GM18507 (cell line): ENCODE results near the gene AURKAIP1.

Experiments used
- DNase-seq: peaks from one replicate; pipeline ENCODE4 v3.0.0; 2011; ENCODE audit warnings: low read depth; ENCODE audit not compliant: insufficient read length; ENCODE audit errors: extremely low spot score
- FAIRE-seq: peaks from 2 replicates; lab custom pipeline; 2011; peaks lifted over from hg19 to GRCh38; lab: Jason Lieb, UNC

The AURKAIP1 gene

DNA sequence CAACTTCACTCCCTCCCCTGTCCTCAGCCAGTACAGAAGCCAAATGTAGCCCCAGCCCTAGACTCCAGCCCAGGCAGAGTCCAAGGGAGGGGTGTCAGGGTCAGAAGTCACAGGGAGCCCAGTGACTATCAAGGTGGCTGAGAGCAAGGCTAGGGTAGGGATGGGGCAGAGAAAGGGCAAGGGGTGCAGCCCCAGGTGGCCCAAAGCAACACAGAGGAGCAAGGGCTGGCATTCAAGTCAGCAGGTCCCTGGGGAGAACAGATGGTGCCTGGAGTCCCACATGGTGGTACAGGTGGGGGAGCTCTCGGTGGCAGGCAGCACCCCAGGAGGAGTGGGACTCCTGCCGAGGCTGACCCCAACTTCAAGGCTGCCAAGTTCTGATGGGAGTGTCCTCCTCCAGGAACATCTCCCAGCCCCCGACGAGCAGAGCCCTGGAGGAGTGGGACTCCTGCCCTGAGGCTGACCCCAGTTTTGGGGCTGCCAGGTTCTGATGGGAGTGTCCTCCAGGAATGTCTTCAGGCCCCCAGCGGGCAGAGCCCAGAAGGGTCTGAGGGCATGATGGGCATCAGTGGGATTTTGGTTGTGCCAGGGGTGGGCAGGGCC lies 22.1 kb downstream of the AURKAIP1 start:
- DNase-seq (no peak), FAIRE-seq (peak; percentile 5)

DNA sequence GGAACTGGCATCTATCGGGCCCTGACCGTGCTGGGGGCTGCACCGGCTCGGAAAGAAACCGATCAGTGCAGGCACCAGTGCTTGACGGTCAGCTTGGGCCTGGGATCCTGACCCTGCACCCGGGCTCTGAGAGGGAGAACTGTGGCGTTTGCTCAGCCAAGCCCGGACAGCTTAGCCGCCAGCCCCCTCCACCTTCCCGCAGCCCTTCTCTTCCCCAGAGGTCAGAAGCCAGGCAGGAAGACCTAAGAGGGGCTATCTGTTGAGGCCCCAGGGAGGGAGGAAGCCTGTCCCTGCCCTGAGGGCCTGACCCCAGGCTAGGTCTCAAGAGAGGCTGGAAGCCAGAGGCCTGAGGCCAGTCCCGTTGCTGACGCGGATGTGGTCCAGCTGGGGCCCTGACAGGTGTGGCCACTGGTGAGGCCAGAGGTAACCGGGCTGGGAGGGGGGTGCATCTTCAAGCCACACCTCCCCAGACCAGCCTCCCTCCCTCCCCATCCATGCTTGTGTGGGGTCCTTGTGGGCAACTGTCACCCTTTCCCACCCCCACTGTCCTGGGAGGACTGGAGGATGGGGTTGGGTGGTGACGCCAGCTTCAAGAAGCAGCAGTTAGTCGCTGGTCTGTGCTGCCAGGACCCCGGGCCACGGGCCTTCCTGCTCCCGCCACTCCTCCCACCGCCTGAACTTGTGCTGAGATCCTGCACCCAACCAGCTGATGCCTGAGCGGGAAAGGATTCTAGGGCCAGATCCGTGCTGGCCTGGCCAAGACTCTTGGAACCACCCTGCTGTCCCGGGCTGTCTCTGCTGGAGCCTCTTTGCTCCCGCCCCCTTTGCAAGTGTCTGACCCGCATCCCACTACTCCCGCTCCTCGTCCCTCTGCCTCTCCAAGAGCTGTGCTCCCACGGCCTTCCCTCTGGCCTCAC lies 23.2 kb downstream of the AURKAIP1 start:
- FAIRE-seq (no peak), DNase-seq (no peak)

DNA sequence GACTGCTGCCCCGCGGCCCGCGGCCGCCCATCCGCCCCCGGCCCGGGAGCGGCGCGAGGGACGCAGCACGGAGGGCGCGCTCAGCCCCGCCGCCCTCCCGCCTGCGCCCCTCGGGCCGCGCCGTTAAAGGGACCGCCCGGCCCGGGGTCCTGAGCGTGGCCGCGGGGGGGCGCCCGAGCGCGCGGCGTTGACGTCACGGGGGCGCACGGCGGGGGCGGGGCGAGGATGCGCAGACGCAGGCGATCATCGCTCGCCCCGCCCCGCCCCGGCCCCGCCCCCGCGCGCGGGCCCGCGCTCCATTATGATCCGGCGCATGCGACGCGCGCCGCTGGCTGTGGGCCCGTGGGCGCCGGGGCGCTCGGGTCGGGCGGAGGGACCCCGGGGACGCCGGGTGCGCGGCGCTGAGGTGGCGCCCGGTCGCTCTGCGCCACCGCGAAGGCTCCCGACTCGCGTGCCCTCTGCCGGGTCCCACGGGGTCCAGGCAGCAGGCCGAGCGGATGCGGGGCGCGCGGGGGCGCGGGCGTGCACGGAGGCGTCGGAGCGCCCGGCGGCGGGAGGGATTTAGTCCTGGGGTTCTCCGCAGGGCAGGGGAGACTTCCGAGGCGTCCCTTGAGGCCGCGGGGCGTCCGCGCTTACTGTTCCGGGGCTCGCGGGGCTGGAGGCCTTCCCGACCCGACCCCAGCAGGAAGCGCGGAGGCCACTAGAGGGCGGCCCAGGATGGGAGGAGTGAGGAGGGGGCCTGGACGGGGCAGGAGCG lies 25.6 kb downstream of the AURKAIP1 start, which contains the start of gene DVL1:
TSS of gene DVL1 (minus strand) at position 163 of the 757 bp plus-strand sequence. CDS start 353 bp downstream, outside the sequence.
- FAIRE-seq (peak; percentile 62), DNase-seq (peak; percentile 88)

DNA sequence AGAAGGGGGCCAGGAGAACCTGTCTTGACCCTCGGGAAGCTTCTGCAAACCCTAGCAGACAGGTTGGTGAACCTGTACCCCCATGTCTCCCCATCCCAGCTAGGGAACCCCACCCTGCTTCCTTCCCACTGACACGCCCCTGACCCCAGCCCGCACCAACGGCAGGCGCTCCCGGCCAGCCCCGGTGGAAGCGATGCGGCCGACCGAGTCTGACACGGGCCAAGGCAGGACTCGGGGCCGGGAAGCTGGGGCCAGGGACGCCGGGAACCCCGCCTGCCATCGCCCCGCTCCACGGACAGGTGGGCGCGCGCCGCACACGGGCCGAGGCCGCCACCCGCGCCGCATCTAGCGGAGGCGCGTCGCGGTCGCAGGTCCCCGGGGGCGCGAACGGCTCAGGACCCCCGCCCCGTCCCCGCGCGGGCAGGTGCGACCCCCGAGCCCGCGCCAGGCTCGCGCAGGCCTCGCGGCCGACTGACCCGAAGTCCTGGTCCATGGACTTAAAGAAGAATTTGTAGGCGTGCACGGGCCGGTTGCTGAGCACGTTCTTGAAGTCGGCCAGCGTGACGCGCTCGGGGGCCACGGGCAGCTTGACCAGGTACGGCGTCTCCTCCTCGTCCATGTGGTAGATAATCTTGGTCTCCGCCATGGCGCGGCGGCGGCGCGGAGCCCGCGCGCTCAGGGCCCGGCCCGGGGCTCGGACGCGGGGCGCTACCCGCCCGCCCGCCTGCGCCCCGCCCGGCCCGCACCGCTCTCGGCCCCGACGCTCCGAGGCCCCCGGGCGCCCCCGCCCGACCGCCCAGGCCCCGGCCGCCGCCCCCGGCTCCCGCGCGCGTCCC lies 26.4 kb downstream of the AURKAIP1 start:
- FAIRE-seq (no peak), DNase-seq (no peak)

DNA sequence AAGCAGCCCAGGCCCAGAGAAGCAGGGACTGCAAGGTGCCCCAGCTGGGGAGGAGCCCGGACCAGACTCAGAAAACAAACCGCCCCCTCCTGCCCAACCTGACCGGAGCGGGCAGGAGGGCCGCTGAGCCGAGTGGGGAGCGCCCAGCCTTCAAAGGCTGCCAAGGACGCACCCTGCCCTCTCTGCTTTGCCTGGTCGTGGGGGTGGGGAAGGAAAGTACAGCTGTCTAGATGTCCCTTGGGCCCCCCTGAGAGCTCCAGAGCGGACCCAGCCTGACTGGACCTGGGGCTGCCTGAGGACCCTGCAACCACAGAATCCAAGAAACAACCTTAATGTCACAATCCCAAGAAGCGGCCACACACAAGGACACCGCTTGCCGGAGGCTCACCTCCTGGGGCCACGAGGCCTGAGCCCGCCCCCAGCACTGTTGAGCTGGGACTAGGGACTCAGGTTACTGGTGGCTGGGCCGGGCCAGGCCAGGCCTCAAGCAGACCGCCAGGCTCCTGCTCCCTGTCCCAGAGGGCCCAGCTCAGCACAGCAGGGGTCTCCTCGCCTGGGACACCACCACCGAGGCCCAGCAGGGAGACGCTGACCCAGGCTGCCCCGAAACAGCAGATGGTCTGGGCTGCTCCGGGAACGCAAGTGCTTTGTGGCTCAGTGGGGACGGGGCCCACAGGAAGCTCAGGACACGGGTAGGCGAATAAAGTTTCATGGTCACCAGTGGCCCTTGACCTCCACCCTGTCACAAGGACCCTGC lies 27.2 kb downstream of the AURKAIP1 start:
- DNase-seq (no peak), FAIRE-seq (no peak)

DNA sequence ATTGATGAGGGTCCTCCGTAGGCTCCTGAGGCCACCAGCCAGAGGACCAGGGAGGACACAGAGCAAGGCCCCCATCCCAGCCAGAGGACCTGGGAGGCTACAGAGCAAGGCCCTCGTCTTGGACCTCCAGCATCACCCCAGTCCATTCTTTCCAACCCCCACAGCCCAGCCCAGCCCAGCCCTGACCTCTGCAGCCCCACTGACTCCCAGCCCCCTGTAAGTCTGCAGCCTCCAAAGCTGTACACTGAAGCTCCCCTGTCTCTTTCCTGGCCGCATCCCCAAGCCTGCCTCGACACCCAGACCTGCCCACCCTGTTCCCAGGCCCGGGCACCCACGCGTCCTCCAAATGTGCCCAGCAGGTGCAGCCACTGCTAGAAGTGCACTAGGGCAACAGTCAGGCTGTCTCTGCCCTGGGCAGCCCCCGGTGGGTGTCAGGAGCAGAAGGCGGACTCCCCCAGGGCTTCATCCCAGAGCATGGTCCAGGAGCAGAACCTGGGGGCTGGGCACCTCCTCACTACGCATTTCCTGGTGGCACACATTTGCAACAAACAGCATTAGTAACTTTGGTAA lies 27.9 kb downstream of the AURKAIP1 start:
- FAIRE-seq, result no peak
- no peak for DNase-seq

DNA sequence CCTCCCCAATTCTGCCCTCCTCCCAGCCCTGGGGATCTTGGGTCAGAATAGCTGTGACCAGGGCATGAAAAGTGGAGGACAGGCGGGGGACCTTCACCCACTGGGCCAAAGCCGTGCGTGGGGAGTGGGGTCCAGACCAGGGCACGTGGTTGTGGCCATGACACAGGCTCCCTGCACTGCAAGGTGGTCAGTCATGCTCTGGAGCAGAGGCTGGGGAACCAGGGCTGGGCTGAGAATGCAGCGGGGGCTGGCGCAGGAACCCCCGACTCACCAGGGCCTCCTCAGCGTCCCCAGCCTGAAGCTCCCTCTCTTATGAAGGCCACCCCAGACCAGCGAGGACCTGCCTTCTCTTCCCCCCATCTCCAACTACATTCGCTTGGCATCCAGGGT lies 28.5 kb downstream of the AURKAIP1 start:
- FAIRE-seq, result no peak
- no peak for DNase-seq

DNA sequence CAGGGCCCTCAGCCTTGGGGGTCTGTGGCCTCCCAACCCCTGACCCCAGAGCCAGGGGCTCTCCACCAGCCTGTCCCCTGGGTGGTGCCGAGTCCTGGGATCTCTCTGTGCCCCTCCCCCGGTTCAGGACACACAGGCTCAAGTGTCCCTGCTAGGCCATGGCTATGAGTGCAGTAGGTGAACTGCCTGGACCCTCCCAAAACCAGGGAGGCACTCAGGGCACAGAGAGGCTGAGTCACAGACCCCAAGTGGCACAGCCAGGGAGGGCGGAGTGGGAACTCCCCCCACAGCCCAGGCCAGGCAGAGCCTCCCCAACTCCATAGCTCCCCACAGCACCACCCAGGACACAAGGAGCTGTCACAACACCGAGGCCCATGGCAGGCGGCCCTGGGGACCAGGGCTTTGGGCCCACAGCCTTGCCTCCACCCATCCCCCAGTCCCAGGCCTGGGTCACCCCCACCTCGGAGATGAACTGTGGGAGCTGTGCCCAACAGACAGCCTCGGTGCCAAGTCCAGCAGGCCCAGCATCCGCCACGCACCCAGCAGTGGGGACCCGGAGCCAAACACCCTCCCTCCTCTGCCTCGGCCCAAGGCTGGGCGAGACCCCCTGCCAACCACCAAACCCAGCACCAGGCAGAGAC lies 29.0 kb downstream of the AURKAIP1 start:
- FAIRE-seq, result no peak

DNA sequence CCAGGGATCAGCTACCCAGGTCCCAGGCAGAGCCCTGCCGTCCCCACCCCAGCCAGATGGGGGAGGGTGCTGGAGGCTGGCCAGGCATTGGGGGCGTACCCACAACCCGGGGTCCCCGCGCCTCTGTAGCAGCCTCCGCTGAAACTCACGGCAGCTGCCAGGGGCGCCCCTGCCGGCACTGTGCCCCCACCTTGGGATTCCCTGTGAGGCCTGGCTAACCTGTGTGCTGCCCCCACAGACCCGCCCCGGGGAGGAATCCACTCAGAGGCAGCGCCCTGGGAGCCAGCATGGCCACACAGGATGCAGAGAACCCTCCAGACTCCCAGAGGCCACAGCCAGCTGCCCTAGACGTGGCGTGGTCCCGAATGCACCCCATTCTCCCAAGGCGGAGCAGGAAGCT lies 29.6 kb downstream of the AURKAIP1 start:
- no peak for FAIRE-seq
- DNase-seq, result no peak

More for the DNA sequence above, 29.0 kb downstream of the AURKAIP1 start:
- no peak for DNase-seq

DNA sequence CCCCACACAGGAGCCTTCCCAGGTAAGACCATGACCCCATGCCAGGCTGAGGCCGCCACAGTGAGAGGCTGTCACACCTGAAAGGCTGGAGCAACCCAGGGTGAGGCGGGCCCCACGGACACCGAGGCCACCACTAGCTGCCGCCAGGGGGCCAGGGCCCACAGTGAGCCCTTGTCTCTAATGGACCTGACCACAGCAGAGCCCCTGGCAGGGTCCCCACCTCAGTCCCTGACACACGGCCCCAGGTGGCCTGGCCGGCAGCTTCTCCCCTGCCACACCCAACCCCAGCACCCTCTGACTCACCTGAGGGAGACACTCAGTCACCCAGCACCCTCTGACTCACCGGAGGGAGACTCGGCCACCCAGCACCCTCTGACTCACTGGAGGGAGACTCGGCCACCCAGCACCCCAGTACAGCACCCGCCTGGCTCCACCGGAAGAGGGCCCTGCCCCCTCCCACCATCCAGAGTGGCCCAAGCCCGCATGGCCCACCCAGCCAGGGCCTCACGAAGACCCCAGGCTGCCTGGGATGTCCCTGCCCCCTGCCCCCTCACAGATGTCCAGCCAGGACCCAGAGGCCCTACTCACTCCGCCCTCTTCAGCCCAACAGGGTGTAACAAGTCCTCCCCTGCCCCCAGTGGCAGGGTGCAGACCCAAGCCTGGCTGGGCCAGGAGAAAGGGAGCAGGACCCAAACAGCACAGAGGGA lies 30.2 kb downstream of the AURKAIP1 start:
- no peak for FAIRE-seq
- no peak for DNase-seq

DNA sequence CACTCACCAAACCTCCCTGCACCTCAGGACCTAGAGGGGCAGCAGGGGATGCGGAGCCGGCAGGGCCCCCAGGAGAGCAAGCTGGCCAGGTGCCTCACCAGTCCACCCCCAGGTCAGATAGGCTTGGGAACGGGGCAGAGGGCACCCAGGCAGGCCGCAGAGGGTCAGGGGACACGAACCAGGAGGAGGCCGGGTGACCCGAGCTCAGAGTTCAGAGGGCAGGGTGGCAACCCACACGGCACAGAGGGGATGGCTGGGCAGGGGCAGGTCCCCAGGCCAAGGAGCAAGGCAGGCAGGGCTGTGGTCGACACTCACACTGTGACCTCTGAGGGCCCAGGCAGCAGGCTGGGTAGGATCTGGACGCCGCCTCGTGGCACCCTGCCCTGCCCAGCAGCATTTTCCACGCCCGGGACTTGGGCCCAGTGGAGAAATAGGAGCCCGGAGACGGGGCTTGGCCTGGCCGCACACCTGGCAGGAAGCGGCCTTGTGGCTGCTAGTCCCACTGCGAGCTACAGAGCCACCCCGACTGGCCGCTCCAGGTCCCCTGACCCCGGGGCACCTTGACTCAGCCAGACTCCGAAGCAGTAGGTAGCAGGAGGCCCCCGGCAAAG lies 31.1 kb downstream of the AURKAIP1 start:
- FAIRE-seq (no peak), DNase-seq (no peak)

DNA sequence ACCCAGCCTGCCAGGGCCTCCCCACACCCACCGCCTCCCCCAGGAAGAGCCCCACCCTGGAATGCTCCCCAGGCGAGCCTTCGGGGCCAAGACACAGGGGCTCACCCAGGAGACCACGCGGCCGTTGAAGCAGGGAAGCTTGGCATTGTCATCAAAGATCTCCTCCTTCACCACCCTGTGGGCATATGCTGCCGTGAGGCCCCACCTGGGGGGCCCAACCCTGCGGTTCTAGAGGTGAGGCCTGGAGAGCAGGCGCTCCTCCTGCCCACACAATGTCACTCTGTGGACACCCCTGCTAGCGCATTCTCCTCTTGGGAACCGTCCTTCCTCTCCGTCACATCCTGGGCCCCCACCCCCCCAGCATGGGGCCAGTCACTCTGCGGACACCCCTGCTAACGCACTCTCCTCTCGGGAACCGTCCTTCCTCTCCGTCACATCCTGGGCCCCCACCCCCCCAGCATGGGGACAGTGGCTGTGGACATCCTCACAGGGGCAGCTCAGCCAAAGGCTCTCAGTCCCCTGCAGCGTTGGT lies 32.4 kb downstream of the AURKAIP1 start:
- FAIRE-seq (no peak), DNase-seq (no peak)

DNA sequence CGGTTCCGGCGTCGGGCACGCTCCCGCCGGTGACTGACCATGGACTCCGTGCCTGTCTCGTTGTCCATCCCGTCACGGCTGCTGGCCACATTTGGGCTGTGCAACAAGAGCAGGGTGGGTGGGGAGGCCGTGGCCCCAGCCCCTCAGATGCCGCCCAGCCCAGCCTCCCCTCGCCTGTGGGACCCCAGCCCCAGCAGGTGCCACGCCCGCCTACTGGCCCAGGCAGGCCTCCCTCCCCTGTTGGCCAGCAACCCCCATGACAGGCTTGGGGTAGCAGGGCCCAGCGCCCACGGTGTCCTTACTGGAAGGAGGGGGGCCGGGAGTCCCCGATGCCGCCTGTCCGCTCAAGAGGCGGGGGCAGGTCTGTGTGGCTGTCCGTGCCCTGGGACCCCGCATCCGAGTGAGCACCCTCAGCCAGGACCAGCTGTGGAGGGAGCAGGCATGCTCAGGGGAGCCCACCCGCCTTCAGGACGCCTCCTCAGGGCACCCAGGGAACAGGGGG lies 32.9 kb downstream of the AURKAIP1 start:
- DNase-seq, result no peak
- no peak for FAIRE-seq

DNA sequence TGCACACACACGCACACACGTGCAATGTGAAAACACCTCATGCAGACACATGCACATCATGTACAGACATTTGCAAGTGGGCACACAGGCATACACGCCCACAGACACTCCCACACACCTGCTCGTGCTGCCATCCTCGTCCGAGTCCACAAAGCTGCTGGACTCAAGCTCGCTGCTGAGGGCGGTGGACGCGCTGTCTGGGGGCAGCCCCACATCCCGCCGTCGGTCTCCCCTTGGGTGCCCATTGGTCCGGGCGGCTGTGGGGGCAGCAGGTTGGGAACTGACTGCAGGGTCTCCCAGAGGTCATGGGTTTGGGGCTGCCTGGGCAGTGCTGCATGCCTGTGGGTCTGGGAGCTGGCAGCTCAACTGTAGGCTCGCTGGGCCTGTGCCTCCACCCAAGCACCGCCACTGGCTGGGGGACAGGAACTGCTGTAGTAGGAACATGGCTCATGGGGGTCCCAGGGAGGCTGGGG lies 33.4 kb downstream of the AURKAIP1 start:
- FAIRE-seq, result no peak

DNA sequence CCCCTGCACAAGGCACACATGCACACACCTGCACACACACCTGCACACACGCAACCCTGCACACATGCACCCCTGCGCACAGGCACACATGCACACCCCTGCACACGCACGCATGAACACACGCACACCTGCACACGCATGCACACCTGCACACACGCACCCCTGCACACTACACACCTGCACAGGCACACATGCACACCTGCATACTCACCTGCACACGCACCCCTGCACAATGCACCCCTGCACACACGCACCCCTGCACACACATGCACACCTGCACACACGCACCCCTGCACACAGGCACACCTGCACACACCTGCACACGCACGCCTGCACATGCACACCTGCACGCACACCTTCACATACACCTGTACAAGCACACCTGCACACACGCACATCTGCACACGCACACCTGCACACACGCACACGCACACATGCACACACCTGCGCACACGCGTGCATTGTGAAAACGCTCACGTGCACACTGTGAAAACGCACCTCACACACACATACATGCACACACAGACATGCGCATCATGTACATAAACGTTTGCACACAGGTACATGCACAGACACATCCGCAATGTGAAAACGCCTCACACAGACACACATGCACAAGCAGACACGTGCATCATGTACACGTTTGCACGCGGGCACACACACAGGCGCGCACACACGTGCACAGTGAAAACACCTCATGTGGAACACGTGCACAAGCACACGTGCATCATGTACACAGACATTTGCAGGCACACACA lies 34.0 kb downstream of the AURKAIP1 start:
- FAIRE-seq (no peak), DNase-seq (no peak)

More for the DNA sequence above, 33.4 kb downstream of the AURKAIP1 start:
- no peak for DNase-seq

DNA sequence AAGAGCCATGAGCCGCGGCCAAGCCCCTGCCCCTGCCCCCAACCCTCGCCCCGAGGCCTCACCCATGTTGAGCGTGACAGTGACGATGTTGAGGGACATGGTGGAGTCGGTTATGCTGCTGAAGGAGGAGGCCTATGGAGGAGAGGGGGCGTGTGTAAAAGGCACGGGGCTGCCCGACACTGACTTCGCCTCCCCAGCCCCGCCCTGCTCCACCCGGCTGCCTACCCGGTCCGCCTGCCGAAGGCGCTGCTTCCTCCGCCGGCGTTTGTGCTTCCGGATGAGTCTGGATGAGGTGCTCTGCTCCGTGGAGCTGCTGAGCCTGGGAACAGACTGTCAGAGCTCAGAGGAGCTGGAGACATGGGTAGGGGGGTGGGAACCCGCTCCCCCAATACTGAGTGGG lies 34.8 kb downstream of the AURKAIP1 start:
- DNase-seq (no peak), FAIRE-seq (no peak)
